ENCODE data around the gene TOR4A. TPM values are rescaled to one million over a fixed set of nuclear protein-coding genes. Genes with fewer than 3 reads are reported as not detected.
"Not testable (repeated sequence)": the region's sequence is repeated elsewhere in the genome, so short reads cannot be mapped to it uniquely, and the experiment has no call there.

Gene TOR4A
- polyA plus RNA-seq, 3 donors: 5.8 to 8.1 (median 7.3) TPM

GRCh38 chr9:137315581-137316011 lies 38.1 kb downstream of the TOR4A start:
- DNase-seq: no peak

- DNase-seq: no peak
Measured at GRCh38 chr9:137316012-137316981, 38.8 kb downstream of the TOR4A start.

DNA sequence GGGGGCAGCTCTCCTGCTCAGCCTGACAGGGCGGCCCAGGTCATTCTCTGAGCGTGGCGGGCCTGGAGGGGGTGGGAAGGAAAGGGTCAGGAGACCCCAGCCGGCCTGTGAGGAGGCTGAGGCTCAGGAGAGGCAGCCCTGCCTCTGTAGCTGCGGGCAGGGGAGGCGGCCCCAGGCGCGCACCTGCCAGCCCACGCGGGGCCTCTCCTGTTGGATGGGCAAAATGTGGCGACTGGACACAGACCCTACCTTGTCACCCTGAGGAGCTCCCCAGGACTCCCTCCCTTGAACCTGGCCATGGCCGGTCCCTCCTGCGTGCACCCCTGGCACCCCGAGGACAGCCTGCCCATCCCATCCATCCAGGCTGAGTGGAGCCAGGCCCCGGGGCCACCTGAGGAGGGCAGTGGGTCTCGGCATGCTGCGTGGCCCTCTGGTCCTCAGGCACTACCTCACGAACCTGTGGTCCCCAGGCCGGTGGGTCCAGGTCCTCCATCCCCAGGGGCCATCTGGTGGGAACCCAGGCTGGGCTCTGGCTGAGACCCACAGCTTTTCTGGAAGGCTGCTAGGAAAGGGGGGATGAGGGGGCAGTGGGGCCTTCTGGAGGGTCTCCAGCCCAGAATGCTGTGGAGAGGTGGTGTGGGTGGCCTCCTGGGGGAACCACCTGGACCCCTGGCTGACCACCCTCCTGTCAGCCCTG lies 39.6 kb downstream of the TOR4A start:
- DNase-seq: no peak

DNA sequence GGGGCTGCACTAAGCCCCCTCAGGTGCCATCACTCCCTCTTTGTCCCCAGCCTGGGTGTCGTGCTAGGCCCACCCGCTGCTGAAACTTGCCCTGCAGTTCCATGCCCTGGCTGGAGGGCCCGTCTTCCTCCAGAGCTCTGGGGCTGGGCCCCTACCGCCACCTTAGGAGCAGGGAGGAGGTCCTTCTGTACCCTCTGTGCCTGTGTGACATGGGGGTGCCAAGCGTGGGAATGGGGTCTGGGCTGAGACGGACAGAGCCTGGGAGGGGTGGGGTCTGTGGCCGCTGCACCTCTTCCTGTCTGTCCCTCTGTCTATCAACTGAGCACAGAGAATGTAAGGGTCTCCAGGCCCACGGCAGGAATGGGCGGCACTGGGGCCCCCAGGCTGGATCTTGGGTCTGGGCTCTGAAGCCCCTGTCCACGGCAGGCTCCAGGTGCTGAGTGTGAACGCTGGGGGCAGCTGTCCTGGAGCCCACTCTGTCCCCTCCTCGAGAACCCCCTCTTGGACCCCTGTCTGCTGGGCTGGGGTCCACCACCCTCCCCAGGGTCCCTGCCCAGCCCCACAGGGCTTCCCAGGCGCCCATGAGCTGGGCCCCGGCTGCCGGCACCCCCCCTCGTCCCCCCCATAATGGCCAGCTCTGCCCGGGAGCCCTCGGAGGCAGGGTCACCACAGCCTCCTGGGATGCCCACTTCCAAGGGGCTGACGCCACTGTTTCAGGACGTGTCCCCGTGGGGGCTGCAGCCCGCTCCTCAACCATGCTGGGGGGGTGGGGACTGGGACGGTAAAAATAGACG lies 40.4 kb downstream of the TOR4A start:
- DNase-seq: no peak

DNA sequence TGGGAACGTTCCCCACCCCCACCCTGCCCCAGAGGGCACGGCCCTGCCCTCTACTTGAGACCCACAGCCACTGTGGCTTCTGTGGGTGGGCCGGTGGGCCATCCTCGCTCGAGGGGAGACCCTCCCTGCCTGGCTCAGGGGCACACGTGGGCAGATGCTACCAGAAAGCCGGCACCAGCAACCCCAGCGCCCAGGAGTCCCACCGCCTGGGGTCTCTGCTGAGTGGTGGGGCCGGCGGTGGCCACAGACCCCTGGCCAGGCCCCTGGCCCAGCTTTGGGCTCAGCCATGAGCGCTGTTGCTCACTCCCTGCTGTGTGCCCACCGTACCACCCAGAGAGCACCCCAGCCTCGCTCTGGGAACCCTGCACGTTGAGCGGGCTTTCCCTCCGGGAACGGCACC lies 41.1 kb downstream of the TOR4A start:
- no peak for DNase-seq

DNA sequence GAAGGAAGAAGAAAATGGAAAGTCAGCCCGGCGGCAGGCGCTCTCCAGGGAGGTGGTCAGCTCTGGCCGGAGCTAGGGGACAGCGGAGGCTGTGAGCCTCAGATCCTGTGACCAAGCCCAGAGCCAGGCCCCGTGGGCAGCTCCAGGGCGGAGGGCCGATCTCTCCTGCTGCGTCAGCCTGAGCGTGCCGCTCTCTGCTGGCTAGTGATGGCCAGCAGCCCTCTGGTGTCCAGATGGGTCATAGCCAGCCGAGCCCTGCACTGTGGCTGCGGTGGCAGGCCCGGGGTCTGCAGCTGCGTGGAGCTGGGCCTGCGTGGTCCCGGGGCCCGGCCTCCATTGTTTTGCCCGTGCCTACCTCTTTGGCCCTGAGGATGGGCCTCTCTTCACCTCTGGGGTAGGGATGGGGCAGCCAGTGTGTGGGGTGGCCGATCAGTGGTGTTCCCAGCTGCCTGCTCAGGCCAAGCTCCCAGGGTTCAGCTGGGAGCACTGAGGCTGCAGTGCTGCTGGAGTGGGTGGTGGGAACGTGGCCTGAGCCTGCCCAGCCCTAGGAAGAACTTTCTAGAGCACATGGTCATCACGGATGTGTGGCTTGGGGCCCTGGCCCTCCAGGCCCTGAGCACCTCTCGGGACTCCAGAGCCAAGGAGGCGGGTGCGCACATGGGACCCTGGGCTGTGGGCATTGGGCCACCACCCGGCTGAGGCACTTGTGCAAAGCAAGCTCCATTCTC lies 41.6 kb downstream of the TOR4A start:
- no peak for DNase-seq

- DNase-seq: no peak
Measured at GRCh38 chr9:137319739-137320551, 42.4 kb downstream of the TOR4A start.

DNA sequence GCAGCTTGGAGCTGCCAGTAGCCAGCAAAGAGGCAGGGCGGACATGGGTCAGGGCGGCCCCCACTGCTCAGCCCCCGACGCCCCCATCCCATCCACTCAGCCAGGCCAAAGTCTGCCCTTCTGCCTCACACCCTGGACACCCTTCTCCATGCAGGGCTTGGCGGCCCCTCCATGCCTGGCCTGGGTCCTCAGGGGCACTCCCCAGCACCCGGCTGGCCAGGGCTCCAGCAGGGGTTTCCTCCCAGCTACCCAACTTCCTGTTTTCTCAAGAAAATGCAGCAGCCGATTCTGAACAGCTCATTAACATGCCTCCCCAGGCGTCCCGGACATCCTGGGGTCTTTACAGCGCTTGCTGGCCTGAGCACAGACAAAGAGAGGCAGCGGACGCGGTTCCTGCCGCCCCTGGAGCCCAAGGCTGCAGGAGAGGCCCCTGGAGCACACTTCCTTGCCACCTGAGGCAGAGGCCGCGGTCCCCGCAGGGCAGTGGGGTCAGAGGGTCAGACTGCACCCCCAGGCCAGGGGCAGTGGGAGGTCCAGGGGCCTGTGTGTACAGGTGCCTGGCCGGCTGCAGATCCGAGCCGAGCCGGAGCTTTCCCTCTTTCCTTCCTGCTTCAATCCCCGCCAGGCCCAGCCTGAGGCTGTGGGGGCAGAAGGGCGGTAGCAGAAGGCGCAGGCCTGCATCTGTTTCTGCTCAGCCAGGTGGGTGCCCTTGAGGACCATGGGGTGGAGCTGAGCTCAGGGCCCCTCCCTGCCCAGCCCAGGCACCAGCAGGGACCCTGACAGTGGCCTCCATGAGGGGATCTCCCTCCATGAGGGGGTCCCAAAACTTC lies 43.2 kb downstream of the TOR4A start:
- DNase-seq: no peak

GRCh38 chr9:137321726-137322361 lies 44.3 kb downstream of the TOR4A start:
- no peak for DNase-seq

- DNase-seq: no peak
Measured at GRCh38 chr9:137323531-137324331, 46.2 kb downstream of the TOR4A start.

DNA sequence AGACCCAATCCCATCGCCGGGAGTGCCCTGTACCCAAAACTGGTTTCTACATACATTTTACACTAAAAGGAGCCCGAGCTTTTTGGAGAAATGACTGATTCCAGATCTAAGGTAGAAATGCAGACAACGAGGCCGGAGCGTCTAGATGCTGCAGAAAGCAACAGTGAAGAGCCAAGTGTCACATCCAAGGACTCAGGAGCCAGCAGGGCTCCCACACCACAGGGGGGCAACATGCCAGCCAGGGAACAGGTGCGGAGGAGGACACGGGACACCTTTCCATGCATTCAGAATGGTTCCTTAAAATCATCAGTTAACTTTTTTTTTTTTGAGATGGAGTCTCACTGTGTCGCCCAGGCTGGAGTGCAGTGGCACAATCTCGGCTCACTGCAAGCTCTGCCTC lies 47.6 kb downstream of the TOR4A start:
- DNase-seq: no peak

DNA sequence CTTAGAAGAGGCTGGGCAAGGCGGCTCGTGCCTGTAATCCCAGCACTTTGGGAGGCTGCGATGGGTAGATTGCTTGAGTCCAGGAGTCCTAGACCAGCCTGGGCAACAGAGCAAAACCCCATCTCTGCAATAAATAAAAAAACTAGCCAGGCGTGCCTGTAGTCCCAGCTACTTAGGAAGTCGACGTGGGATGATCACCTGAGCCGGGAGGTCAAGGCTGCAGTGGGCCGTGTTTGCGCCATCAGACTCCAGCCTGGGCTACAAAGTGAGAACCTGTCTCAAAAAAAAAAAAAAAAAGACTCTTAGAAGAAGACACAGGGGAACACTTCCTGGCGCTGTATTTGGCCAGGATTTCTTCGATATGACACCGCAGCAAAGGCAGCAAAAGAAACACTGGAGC lies 48.3 kb downstream of the TOR4A start:
- DNase-seq: no peak

DNA sequence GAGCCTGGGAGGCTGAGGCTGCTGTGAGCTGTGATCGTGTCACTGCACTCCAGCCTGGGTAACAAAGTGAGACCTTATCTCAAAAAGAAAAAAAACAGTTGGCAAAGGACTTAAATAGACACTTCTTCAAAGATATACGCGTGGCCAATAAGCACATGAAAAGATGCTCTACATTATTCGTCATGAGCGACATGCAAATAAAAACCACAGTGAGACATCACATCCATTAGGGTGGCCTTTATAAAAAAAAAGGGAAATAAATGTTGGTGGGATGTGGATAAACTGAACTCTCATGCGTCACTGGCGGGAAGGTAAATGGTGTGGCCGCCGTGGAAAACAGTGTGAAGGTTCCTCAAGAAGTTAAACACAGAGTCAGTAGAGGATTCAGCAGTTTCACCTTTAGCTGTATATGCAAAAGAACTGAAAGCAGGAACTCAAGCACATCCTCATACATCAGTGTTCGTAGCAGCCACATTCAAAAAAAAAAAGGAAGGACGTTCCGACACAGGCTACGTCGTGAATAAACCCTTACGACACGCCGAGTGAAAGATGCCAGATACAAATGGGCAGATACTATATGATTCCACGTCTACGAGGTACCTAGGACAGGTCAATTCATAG lies 49.0 kb downstream of the TOR4A start:
- no peak for DNase-seq

DNA sequence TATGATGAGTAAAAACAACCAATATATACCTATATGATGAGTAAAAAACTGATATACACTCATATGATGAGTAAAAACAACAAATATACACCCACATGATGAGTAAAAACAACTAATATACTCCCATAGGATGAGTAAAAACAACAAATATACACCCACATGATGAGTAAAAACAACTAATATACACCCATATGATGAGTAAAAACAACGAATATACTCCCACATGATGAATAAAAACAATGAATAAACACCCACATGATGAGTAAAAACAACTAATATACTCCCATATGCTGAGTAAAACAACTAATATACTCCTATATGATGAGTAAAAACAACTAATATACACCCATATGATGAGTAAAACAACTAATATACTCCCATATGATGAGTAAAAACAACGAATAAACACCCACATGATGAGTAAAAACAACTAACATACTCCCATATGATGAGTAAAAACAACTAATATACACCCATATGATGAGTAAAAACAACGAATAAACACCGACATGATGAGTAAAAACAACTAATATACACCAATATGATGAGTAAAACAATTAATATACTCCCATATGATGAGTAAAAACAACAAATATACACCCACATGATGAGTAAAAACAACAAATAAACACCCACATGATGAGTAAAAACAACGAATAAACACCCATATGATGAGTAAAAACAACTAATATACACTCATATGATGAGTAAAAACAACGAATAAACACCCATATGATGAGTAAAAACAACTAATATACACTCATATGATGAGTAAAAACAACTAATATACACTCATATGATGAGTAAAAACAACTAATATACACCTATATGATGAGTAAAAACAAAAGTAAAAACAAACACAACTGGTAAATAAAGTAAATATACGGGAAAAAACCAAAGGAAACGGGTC lies 50.4 kb downstream of the TOR4A start:
- not testable (repeated sequence) for DNase-seq

- not testable (repeated sequence) for DNase-seq
Measured at GRCh38 chr9:137329590-137329989, 52.1 kb downstream of the TOR4A start.

GRCh38 chr9:137330689-137331088 lies 53.2 kb downstream of the TOR4A start:
- no peak for DNase-seq

- no peak for DNase-seq
Measured at GRCh38 chr9:137331929-137332328, 54.4 kb downstream of the TOR4A start.
